NB4 (cell line): ENCODE results near the gene AKR1E2.

ENCODE experiments used
- CTCF ChIP-seq: IDR thresholded peaks from one replicate; pipeline ENCODE4 v1.5.1; 2012; ENCODE audit warnings: low read depth, low read length
- MAX ChIP-seq: IDR thresholded peaks from 2 replicates; pipeline ENCODE4 v1.6.1; 2011; ENCODE audit warnings: low read depth, low read length
- MYC ChIP-seq: IDR thresholded peaks from 2 replicates; pipeline ENCODE4 v1.6.1; 2011; ENCODE audit warnings: low read depth, low read length
- POLR2A ChIP-seq: IDR thresholded peaks from 2 replicates; pipeline ENCODE4 v1.6.1; 2011; ENCODE audit warnings: mild to moderate bottlenecking; ENCODE audit not compliant: insufficient read length; ENCODE audit errors: extremely low read depth

GRCh38 chr10:4830551-4830950, 4.5 kb downstream of the AKR1E2 start:
- TF ChIP-seq CTCF = no peak
- no peak for TF ChIP-seq MYC
- no peak for TF ChIP-seq POLR2A
- no peak for TF ChIP-seq MAX
